Panc1 (cell line): ENCODE results near the gene PLCD4. TPM values are rescaled to one million over a fixed set of nuclear protein-coding genes. Genes with fewer than 3 reads are reported as not detected.

Experiments
- ATAC-seq: fragments of 200-7000 bp; cut with Tn5 transposase; 2 replicates; pipeline ENCODE4 v1.9.1; 2020; ENCODE audit warnings: mild to moderate bottlenecking, moderate library complexity
- BruUV-seq: library from RNA; stranded (reverse); fragments of 400-500 nt; replicated peaks from 2 replicates; lab custom pipeline; 2021; lab: Mats Ljungman, UMichigan
- CTCF ChIA-PET: fragments of 300-600 bp; sonication (Branson Sonifier 250); formaldehyde crosslinking; loops from one replicate; lab custom pipeline; 2022; ENCODE audit warnings: antibody characterized with exemption; lab: Charles Lee
- POLR2A ChIA-PET: fragments of 300-600 bp; sonication (Branson Sonifier 250); formaldehyde crosslinking; loops from one replicate; lab custom pipeline; 2022; ENCODE audit warnings: antibody characterized with exemption; lab: Charles Lee
- DNase-seq: peaks from one replicate; pipeline ENCODE4 v3.0.0-alpha.2; 2010; ENCODE audit warnings: low read depth, low spot score
- H3K27ac ChIP-seq: 2 replicates; pipeline ENCODE4 v1.5.1; 2011; ENCODE audit warnings: mild to moderate bottlenecking, low read length, inconsistent platforms
- H3K27me3 ChIP-seq: fragments of 200-500 bp; sonication (Bioruptor generic); 2 replicates; pipeline ENCODE4 v1.6.0; 2014; ENCODE audit warnings: low read length, inconsistent platforms; ENCODE audit not compliant: control insufficient read depth, insufficient read depth
- H3K36me3 ChIP-seq: fragments of 200-500 bp; sonication (Bioruptor generic); 2 replicates; pipeline ENCODE4 v1.5.1; 2014; ENCODE audit warnings: inconsistent platforms, mild to moderate bottlenecking, low read length, moderate library complexity; ENCODE audit not compliant: control insufficient read depth, insufficient read depth
- H3K4me1 ChIP-seq: 2 replicates; pipeline ENCODE4 v1.5.1; 2011; ENCODE audit warnings: inconsistent platforms, mild to moderate bottlenecking, low read length, moderate library complexity; ENCODE audit not compliant: control insufficient read depth, insufficient read depth
- H3K4me3 ChIP-seq, 2 experiments: 2 replicates each; pipeline ENCODE4 v1.5.1; 2011 to 2012; ENCODE audit warnings: low read depth in 2 of 2, low read length in 2 of 2, mild to moderate bottlenecking in 2 of 2, inconsistent platforms in 1 of 2, moderate library complexity in 1 of 2
- H3K9me3 ChIP-seq: fragments of 200-500 bp; sonication (Bioruptor generic); 2 replicates; pipeline ENCODE4 v1.5.1; 2014; ENCODE audit warnings: low read depth, mild to moderate bottlenecking, inconsistent platforms, low read length, moderate library complexity; ENCODE audit not compliant: control insufficient read depth, insufficient read depth
- POLR2AphosphoS5 ChIP-seq: IDR thresholded peaks from 2 replicates; pipeline ENCODE4 v1.6.1; 2012; ENCODE audit warnings: mild to moderate bottlenecking, low read depth, low read length, moderate library complexity
- SIN3A ChIP-seq: IDR thresholded peaks from 2 replicates; pipeline ENCODE4 v1.6.1; 2012; ENCODE audit warnings: low read depth, mild to moderate bottlenecking, low read length, moderate library complexity, borderline replicate concordance; ENCODE audit not compliant: insufficient read depth
- TCF7L2 ChIP-seq: IDR thresholded peaks from 2 replicates; pipeline ENCODE4 v1.6.1; 2011; ENCODE audit warnings: mild to moderate bottlenecking, low read depth, low read length, inconsistent platforms
- in situ Hi-C: cut with HindIII; loops from 2 replicates; pipeline ENCODE4 v1.10.0; 2016; ENCODE audit warnings: low sequenced_read_pairs, low pct_unique_long_range_greater_than_20kb
- intact Hi-C: fragments of 100-400 bp; cut with micrococcal nuclease; formaldehyde crosslinking; loops from one replicate; pipeline ENCODE4 v1.10.0; 2022; ENCODE audit not compliant: unreplicated experiment
- total RNA-seq: library from RNA; stranded (reverse); gene quantifications from one replicate; pipeline ENCODE4 v1.2.1, GENCODE V29; 2021; ENCODE audit not compliant: unreplicated experiment
- TF ChIP-seq, protein P1 (sequence below), 2 experiments: IDR thresholded peaks; 2 replicates each; pipeline ENCODE4 v1.6.1; 2011 to 2012; ENCODE audit warnings: low read depth in 2 of 2, control low read depth in 1 of 2, low read length in 1 of 2, mild to moderate bottlenecking in 1 of 2, moderate library complexity in 1 of 2; ENCODE audit not compliant: insufficient read depth in 1 of 2
- TF ChIP-seq, protein P2 (sequence below): fragments of 450-650 bp; IDR thresholded peaks from 2 replicates; pipeline ENCODE4 v1.5.1; 2017; ENCODE audit warnings: mild to moderate bottlenecking

Gene PLCD4
- total RNA-seq, 1 experiment from 2014 or later, result 12.9 TPM

DNA sequence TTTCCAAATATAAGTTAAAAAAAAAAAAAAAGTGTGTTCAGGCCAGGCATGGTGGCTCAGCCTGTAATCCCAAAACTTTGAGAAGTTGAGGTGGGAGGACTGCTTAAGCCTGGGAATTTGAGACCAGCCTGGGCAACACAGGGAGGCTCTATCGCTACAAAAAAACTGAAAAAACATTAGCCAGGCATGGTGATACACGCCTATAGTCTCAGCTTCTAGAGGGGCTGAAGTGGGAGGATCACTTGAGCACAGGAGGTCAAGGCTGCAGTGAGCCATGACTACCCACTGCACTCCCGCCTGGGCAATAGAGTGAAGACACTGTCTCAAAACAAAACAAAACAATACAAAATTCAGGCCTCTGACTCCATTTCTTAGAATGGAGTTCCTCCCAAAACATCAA is 48.7 kb upstream of the PLCD4 start:
- Histone ChIP-seq H3K9me3 (no peaks in the 10 kb centered on the region), H3K36me3 (peaks cover 25% of the 10 kb centered on the region), H3K27me3 (no peaks in the 10 kb centered on the region), H3K4me3 (no peak overlapping the region), H3K4me1 (no peaks in the 10 kb centered on the region), H3K27ac (no peak overlapping the region)
- in situ Hi-C loops (no loop called here), intact Hi-C loops (no loop called here)
- ChIA-PET POLR2A (no interaction called here), CTCF (no interaction called here)
- TF ChIP-seq POLR2AphosphoS5 (no peak), TCF7L2 (no peak), SIN3A (no peak)
- TF ChIP-seq, protein P1, sequence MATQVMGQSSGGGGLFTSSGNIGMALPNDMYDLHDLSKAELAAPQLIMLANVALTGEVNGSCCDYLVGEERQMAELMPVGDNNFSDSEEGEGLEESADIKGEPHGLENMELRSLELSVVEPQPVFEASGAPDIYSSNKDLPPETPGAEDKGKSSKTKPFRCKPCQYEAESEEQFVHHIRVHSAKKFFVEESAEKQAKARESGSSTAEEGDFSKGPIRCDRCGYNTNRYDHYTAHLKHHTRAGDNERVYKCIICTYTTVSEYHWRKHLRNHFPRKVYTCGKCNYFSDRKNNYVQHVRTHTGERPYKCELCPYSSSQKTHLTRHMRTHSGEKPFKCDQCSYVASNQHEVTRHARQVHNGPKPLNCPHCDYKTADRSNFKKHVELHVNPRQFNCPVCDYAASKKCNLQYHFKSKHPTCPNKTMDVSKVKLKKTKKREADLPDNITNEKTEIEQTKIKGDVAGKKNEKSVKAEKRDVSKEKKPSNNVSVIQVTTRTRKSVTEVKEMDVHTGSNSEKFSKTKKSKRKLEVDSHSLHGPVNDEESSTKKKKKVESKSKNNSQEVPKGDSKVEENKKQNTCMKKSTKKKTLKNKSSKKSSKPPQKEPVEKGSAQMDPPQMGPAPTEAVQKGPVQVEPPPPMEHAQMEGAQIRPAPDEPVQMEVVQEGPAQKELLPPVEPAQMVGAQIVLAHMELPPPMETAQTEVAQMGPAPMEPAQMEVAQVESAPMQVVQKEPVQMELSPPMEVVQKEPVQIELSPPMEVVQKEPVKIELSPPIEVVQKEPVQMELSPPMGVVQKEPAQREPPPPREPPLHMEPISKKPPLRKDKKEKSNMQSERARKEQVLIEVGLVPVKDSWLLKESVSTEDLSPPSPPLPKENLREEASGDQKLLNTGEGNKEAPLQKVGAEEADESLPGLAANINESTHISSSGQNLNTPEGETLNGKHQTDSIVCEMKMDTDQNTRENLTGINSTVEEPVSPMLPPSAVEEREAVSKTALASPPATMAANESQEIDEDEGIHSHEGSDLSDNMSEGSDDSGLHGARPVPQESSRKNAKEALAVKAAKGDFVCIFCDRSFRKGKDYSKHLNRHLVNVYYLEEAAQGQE (IDR thresholded peaks at IDR 0.05; ENCODE audit: insufficient read depth in 1 of 2, low read depth in 2 of 2, low read length in 1 of 2), result no peak
- TF ChIP-seq, protein P2, sequence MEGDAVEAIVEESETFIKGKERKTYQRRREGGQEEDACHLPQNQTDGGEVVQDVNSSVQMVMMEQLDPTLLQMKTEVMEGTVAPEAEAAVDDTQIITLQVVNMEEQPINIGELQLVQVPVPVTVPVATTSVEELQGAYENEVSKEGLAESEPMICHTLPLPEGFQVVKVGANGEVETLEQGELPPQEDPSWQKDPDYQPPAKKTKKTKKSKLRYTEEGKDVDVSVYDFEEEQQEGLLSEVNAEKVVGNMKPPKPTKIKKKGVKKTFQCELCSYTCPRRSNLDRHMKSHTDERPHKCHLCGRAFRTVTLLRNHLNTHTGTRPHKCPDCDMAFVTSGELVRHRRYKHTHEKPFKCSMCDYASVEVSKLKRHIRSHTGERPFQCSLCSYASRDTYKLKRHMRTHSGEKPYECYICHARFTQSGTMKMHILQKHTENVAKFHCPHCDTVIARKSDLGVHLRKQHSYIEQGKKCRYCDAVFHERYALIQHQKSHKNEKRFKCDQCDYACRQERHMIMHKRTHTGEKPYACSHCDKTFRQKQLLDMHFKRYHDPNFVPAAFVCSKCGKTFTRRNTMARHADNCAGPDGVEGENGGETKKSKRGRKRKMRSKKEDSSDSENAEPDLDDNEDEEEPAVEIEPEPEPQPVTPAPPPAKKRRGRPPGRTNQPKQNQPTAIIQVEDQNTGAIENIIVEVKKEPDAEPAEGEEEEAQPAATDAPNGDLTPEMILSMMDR, result no peak
- ATAC-seq, result no peak
- no TSS peak for BruUV-seq
- no peak for DNase-seq

DNA sequence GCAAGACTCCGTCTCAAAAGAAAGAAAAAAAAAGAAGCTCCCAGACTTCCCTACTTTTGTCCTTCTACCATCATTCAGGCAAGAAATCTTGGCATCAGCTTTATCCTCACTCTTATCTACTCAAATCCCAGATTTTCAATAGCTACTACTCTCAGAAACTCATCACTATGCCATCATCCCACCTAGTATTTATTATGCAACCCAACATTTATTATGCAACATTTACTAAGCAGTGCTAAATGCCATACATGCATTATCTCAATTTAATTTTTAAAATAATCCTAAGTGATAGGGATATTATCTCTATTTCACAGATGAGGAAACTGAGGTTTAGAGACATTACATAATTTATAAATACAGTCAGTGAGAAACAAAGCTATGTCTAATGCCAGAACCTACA is 43.6 kb upstream of the PLCD4 start:
- no peak overlapping the region for H3K27ac ChIP-seq
- intact Hi-C loops (no loop called here), in situ Hi-C loops (no loop called here)
- peaks cover 16% of the 10 kb centered on the region for H3K36me3 ChIP-seq
- TF ChIP-seq TCF7L2, result no peak
- TF ChIP-seq, protein P2, result no peak
- TF ChIP-seq POLR2AphosphoS5, result no peak
- POLR2A ChIA-PET, result interaction anchor here (0.8 kb wide), 1 partner anchor 334 kb away, joined by 4 read pairs; no protein-coding TSS in a partner anchor
- peaks cover 10% of the 10 kb centered on the region for H3K4me1 ChIP-seq
- no peaks in the 10 kb centered on the region for H3K9me3 ChIP-seq
- DNase-seq, result no peak
- BruUV-seq, result no TSS peak
- no peaks in the 10 kb centered on the region for H3K27me3 ChIP-seq
- CTCF ChIA-PET, result interaction anchor here (0.9 kb wide), 1 partner anchor 294 kb away, joined by 3 read pairs; no protein-coding TSS in a partner anchor
- no peak for ATAC-seq
- no peak overlapping the region for H3K4me3 ChIP-seq
